WTC11 (cell line): Measurements from ENCODE around the gene DALRD3. TPM values are rescaled to one million over a fixed set of nuclear protein-coding genes. Genes with fewer than 3 reads are reported as not detected.
A peak's percentile ranks its signal among the peaks of the same experiment; 100 is the strongest.

ENCODE experiments used
- ELF4 ChIP-seq: sonication (generic); formaldehyde crosslinking; IDR thresholded peaks from 2 replicates; pipeline ENCODE4 v1.8.1; 2022; ENCODE audit warnings: low read depth, mild to moderate bottlenecking, moderate library complexity, missing genetic modification reagents
- EMX1 ChIP-seq: fragments of 250-450 bp; sonication (Bioruptor Pico); IDR thresholded peaks from 2 replicates; pipeline ENCODE4 v1.8.0; 2021; ENCODE audit warnings: mild to moderate bottlenecking
- HMGA2 ChIP-seq: fragments of 250-450 bp; sonication (Bioruptor Pico); IDR thresholded peaks from 2 replicates; pipeline ENCODE4 v1.4.0; 2021; ENCODE audit warnings: mild to moderate bottlenecking, moderate library complexity
- JUN ChIP-seq: sonication (generic); formaldehyde crosslinking; IDR thresholded peaks from 2 replicates; pipeline ENCODE4 v1.8.0; 2023; ENCODE audit warnings: mild to moderate bottlenecking, missing genetic modification reagents
- MYBL2 ChIP-seq: sonication (generic); formaldehyde crosslinking; IDR thresholded peaks from 2 replicates; pipeline ENCODE4 v1.8.1; 2023; ENCODE audit warnings: mild to moderate bottlenecking, moderate library complexity, missing genetic modification reagents
- NFATC4 ChIP-seq: fragments of 250-450 bp; sonication (Bioruptor Pico); IDR thresholded peaks from 2 replicates; pipeline ENCODE4 v1.9.0; 2021; ENCODE audit warnings: mild to moderate bottlenecking
- NR1H2 ChIP-seq: sonication (generic); formaldehyde crosslinking; IDR thresholded peaks from 2 replicates; pipeline ENCODE4 v1.9.0; 2021; ENCODE audit warnings: mild to moderate bottlenecking, moderate library complexity, missing genetic modification reagents
- NR2C2 ChIP-seq: sonication (generic); formaldehyde crosslinking; IDR thresholded peaks from 2 replicates; pipeline ENCODE4 v1.8.0; 2022; ENCODE audit warnings: mild to moderate bottlenecking, missing genetic modification reagents
- PRRX2 ChIP-seq: fragments of 250-450 bp; sonication (Bioruptor Pico); IDR thresholded peaks from 2 replicates; pipeline ENCODE4 v1.8.0; 2021; ENCODE audit warnings: mild to moderate bottlenecking
- SMAD4 ChIP-seq: sonication (generic); formaldehyde crosslinking; IDR thresholded peaks from 2 replicates; pipeline ENCODE4 v1.8.0; 2022; ENCODE audit warnings: mild to moderate bottlenecking, missing genetic modification reagents
- SP1 ChIP-seq: sonication (generic); formaldehyde crosslinking; conservative IDR thresholded peaks from 2 replicates; pipeline ENCODE4 v1.8.1; 2022; ENCODE audit warnings: missing genetic modification reagents
- TEAD4 ChIP-seq: sonication (generic); formaldehyde crosslinking; IDR thresholded peaks from 2 replicates; pipeline ENCODE4 v1.8.0; 2022; ENCODE audit warnings: mild to moderate bottlenecking, missing genetic modification reagents
- ZNF232 ChIP-seq: sonication (generic); formaldehyde crosslinking; IDR thresholded peaks from 2 replicates; pipeline ENCODE4 v1.8.0; 2022; ENCODE audit warnings: mild to moderate bottlenecking, missing genetic modification reagents
- ZNF263 ChIP-seq: sonication (generic); formaldehyde crosslinking; IDR thresholded peaks from 2 replicates; pipeline ENCODE4 v1.8.1; 2022; ENCODE audit warnings: low read depth, mild to moderate bottlenecking, moderate library complexity, missing genetic modification reagents
- ZNF396 ChIP-seq: fragments of 250-450 bp; sonication (Bioruptor Pico); IDR thresholded peaks from 2 replicates; pipeline ENCODE4 v1.8.0; 2021; ENCODE audit warnings: mild to moderate bottlenecking, moderate library complexity, borderline replicate concordance
- total RNA-seq: library from RNA; stranded (reverse); gene quantifications from 3 replicates; pipeline ENCODE4 v1.2.3, GENCODE V29; 2021
- TF ChIP-seq, protein P1 (sequence below): fragments of 250-450 bp; sonication (Bioruptor Pico); conservative IDR thresholded peaks from 2 replicates; pipeline ENCODE4 v1.9.0; 2021; ENCODE audit warnings: mild to moderate bottlenecking
- TF ChIP-seq, protein P2 (sequence below): fragments of 250-450 bp; sonication (Bioruptor Pico); IDR thresholded peaks from 2 replicates; pipeline ENCODE4 v1.9.0; 2021; ENCODE audit warnings: mild to moderate bottlenecking
- TF ChIP-seq, protein P3 (sequence below): sonication (generic); formaldehyde crosslinking; IDR thresholded peaks from 2 replicates; pipeline ENCODE4 v1.8.1; 2022; ENCODE audit warnings: missing genetic modification reagents, borderline replicate concordance
- TF ChIP-seq, protein P4 (sequence below): sonication (generic); formaldehyde crosslinking; IDR thresholded peaks from 2 replicates; pipeline ENCODE4 v1.8.0; 2023; ENCODE audit warnings: missing genetic modification reagents
- TF ChIP-seq, protein P5 (sequence below): sonication (generic); formaldehyde crosslinking; IDR thresholded peaks from 2 replicates; pipeline ENCODE4 v1.8.1; 2022; ENCODE audit warnings: low read depth, mild to moderate bottlenecking, moderate library complexity, missing genetic modification reagents, borderline replicate concordance
- TF ChIP-seq, protein P6 (sequence below): sonication (generic); formaldehyde crosslinking; IDR thresholded peaks from 2 replicates; pipeline ENCODE4 v1.8.1; 2023; ENCODE audit warnings: mild to moderate bottlenecking, missing genetic modification reagents, moderate library complexity
- TF ChIP-seq, protein P7 (sequence below): sonication (generic); formaldehyde crosslinking; conservative IDR thresholded peaks from 2 replicates; pipeline ENCODE4 v1.8.1; 2022; ENCODE audit warnings: mild to moderate bottlenecking, missing genetic modification reagents
- TF ChIP-seq, protein P8 (sequence below): sonication (generic); formaldehyde crosslinking; IDR thresholded peaks from 2 replicates; pipeline ENCODE4 v1.8.1; 2023; ENCODE audit warnings: mild to moderate bottlenecking, missing genetic modification reagents
- TF ChIP-seq, protein P9 (sequence below): sonication (generic); formaldehyde crosslinking; IDR thresholded peaks from 2 replicates; pipeline ENCODE4 v1.8.0; 2022; ENCODE audit warnings: mild to moderate bottlenecking, missing genetic modification reagents

DALRD3 gene
- total RNA-seq, 1 experiment from 2014 or later = 41.4 TPM

DNA sequence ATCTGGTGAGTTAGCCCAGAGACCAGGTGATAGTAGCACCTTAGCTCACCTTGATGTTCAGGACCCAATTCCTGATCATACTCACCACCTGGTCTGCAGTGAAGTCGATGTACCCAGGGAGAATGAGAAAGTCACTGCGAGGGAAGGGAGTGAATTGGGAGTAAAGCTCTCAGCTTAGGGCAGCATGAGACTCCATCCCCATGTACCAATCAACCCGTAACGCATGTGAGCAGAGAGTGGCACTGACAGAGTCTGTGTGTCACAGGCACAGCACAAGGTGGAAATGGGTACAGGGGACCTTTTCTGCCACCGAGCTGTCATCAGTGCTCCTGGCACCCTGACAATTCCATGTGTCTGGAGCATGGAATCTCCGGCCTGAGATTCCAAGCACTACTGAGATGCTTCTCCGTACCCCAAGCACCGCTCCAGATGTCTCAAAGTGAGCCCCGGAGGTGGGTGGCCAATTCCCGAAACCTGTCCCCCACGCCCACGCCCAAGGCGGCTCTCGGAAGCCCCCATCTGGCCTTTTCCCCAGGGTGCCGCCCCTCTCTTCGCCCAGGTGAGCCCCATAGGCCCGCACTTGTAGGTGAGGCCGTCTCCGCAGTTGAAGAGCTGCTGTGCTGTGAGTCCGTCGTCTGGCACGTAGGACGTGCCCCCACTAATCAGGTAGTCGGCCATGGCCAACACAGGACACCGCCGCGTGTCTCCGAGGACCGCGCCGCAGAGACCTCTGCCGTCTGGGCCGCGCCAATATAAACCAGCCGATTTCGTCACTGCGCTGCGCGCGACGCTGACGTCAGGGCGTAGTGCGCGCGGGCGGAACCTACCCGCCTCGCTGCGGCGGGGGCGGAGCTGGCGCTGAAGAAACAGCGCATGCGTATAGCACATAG lies 10.5 kb upstream of the DALRD3 start, which contains the start of gene IMPDH2 (continued):
- TF ChIP-seq EMX1 (CRISPR knock-in tag) = peak; percentile 93
- TF ChIP-seq, protein P1, sequence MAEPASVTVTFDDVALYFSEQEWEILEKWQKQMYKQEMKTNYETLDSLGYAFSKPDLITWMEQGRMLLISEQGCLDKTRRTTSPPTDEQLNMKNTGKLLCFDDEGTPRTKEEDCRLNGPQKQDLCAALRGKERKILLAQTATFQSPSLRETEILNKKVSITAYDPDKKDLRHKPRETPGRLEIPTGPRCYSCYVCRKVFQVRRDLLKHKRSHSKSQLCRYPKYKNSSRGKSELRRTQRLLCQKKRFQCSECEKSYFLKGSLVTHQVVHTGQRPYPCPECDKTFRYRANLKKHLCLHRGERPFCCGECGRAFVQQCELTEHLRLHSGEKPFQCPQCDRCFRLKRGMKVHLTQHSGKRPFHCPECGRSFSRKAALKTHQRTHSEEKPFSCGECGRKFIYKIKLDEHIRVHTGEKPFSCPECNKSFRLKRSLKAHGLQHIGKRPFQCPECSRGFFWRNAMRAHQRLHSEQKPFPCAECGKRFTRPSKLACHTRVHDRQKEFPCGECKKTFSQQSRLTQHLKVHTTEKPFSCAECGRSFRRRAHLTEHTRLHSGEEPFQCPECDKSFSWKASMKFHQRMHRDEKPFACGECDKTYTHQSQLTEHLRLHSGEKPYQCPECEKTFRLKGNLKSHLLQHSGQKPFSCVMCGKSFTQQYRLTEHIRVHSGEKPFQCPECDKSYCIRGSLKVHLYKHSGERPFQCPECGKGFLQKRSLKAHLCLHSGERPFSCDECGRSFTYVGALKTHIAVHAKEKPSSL (CRISPR knock-in tag) = no peak
- peak; percentile 90 for TF ChIP-seq PRRX2 (CRISPR knock-in tag)
- TF ChIP-seq, protein P2, sequence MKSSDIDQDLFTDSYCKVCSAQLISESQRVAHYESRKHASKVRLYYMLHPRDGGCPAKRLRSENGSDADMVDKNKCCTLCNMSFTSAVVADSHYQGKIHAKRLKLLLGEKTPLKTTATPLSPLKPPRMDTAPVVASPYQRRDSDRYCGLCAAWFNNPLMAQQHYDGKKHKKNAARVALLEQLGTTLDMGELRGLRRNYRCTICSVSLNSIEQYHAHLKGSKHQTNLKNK (CRISPR knock-in tag) = peak; percentile 92
- TF ChIP-seq, protein P3, sequence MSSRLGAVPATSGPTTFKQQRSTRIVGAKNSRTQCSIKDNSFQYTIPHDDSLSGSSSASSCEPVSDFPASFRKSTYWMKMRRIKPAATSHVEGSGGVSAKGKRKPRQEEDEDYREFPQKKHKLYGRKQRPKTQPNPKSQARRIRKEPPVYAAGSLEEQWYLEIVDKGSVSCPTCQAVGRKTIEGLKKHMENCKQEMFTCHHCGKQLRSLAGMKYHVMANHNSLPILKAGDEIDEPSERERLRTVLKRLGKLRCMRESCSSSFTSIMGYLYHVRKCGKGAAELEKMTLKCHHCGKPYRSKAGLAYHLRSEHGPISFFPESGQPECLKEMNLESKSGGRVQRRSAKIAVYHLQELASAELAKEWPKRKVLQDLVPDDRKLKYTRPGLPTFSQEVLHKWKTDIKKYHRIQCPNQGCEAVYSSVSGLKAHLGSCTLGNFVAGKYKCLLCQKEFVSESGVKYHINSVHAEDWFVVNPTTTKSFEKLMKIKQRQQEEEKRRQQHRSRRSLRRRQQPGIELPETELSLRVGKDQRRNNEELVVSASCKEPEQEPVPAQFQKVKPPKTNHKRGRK (CRISPR knock-in tag) = no peak
- TF ChIP-seq MYBL2 (CRISPR knock-in tag) = peak; percentile 72; the same call in 1 of the 2 replicates
- TF ChIP-seq, protein P4, sequence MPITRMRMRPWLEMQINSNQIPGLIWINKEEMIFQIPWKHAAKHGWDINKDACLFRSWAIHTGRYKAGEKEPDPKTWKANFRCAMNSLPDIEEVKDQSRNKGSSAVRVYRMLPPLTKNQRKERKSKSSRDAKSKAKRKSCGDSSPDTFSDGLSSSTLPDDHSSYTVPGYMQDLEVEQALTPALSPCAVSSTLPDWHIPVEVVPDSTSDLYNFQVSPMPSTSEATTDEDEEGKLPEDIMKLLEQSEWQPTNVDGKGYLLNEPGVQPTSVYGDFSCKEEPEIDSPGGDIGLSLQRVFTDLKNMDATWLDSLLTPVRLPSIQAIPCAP (CRISPR knock-in tag) = peak; percentile 69; the same call in 1 of the 2 replicates
- TF ChIP-seq, protein P5, sequence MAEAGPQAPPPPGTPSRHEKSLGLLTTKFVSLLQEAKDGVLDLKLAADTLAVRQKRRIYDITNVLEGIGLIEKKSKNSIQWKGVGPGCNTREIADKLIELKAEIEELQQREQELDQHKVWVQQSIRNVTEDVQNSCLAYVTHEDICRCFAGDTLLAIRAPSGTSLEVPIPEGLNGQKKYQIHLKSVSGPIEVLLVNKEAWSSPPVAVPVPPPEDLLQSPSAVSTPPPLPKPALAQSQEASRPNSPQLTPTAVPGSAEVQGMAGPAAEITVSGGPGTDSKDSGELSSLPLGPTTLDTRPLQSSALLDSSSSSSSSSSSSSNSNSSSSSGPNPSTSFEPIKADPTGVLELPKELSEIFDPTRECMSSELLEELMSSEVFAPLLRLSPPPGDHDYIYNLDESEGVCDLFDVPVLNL (CRISPR knock-in tag) = peak; percentile 74; the same call in 1 of the 2 replicates
- TF ChIP-seq, protein P6, sequence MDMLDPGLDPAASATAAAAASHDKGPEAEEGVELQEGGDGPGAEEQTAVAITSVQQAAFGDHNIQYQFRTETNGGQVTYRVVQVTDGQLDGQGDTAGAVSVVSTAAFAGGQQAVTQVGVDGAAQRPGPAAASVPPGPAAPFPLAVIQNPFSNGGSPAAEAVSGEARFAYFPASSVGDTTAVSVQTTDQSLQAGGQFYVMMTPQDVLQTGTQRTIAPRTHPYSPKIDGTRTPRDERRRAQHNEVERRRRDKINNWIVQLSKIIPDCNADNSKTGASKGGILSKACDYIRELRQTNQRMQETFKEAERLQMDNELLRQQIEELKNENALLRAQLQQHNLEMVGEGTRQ (CRISPR knock-in tag) = peak; percentile 55; the same call in 1 of the 2 replicates
- TF ChIP-seq SP1 (CRISPR knock-in tag) = peak; percentile 94
- no peak for TF ChIP-seq ZNF396
- TF ChIP-seq JUN (CRISPR knock-in tag) = no peak; the same call in 1 of the 2 replicates
- 0 out of 2 replicates have a peak, but pooled peaks have one; percentile 32 for TF ChIP-seq TEAD4 (CRISPR knock-in tag)
- TF ChIP-seq, protein P7, sequence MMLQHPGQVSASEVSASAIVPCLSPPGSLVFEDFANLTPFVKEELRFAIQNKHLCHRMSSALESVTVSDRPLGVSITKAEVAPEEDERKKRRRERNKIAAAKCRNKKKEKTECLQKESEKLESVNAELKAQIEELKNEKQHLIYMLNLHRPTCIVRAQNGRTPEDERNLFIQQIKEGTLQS (CRISPR knock-in tag) = no peak
- TF ChIP-seq SMAD4 (CRISPR knock-in tag) = 0 out of 2 replicates have a peak, but pooled peaks have one; percentile 62
- TF ChIP-seq NR2C2 (CRISPR knock-in tag) = no peak
- TF ChIP-seq, protein P8, sequence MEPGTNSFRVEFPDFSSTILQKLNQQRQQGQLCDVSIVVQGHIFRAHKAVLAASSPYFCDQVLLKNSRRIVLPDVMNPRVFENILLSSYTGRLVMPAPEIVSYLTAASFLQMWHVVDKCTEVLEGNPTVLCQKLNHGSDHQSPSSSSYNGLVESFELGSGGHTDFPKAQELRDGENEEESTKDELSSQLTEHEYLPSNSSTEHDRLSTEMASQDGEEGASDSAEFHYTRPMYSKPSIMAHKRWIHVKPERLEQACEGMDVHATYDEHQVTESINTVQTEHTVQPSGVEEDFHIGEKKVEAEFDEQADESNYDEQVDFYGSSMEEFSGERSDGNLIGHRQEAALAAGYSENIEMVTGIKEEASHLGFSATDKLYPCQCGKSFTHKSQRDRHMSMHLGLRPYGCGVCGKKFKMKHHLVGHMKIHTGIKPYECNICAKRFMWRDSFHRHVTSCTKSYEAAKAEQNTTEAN (CRISPR knock-in tag) = no peak
- TF ChIP-seq ELF4 (CRISPR knock-in tag) = no peak
- TF ChIP-seq NFATC4 = peak; percentile 90
- TF ChIP-seq HMGA2 (CRISPR knock-in tag) = no peak
- TF ChIP-seq NR1H2 (CRISPR knock-in tag) = no peak
- no peak for TF ChIP-seq ZNF263 (CRISPR knock-in tag)
- TF ChIP-seq, protein P9, sequence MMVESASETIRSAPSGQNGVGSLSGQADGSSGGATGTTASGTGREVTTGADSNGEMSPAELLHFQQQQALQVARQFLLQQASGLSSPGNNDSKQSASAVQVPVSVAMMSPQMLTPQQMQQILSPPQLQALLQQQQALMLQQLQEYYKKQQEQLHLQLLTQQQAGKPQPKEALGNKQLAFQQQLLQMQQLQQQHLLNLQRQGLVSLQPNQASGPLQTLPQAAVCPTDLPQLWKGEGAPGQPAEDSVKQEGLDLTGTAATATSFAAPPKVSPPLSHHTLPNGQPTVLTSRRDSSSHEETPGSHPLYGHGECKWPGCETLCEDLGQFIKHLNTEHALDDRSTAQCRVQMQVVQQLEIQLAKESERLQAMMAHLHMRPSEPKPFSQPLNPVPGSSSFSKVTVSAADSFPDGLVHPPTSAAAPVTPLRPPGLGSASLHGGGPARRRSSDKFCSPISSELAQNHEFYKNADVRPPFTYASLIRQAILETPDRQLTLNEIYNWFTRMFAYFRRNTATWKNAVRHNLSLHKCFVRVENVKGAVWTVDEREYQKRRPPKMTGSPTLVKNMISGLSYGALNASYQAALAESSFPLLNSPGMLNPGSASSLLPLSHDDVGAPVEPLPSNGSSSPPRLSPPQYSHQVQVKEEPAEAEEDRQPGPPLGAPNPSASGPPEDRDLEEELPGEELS (CRISPR knock-in tag) = peak; percentile 90; the same call in 1 of the 2 replicates
- no peak for TF ChIP-seq ZNF232 (CRISPR knock-in tag)
